ENCODE results near the gene TACC2.
A peak's percentile ranks its signal among the peaks of the same experiment; 100 is the strongest.

Gene TACC2

GRCh38 chr10:122232769-122233168 is 243.8 kb downstream of the TACC2 start:
- no peak for TF ChIP-seq CTCF (IDR thresholded peaks at IDR 0.05; ENCODE audit: insufficient read depth, low read length, missing control alignments)
- ChIA-PET CTCF (interaction anchor here (1.0 to 1.8 kb wide), 3 partner anchors 35 to 334 kb away, joined by 3 to 5 read pairs (median 3); no protein-coding TSS in a partner anchor), POLR2A (no interaction called here)
- DNase-seq (ENCODE audit: low read depth, low spot score), result peak; percentile 14
- H3K4me3 ChIP-seq (ENCODE audit: low read depth, low read length), result no peak overlapping the region

GRCh38 chr10:122233857-122234348 is 244.9 kb downstream of the TACC2 start:
- ChIA-PET CTCF (interaction anchor here (1.8 kb wide), 1 partner anchor 34 kb away, joined by 5 read pairs; no protein-coding TSS in a partner anchor), POLR2A (no interaction called here)
- no peak for TF ChIP-seq CTCF (IDR thresholded peaks at IDR 0.05; ENCODE audit: insufficient read depth, low read length, missing control alignments)
- no peak overlapping the region for H3K4me3 ChIP-seq (ENCODE audit: low read depth, low read length)
- DNase-seq (ENCODE audit: low read depth, low spot score), result no peak

GRCh38 chr10:122234416-122234815 is 245.5 kb downstream of the TACC2 start:
- DNase-seq (ENCODE audit: low read depth, low spot score), result no peak
- no peak for TF ChIP-seq CTCF (IDR thresholded peaks at IDR 0.05; ENCODE audit: insufficient read depth, low read length, missing control alignments)
- ChIA-PET POLR2A (no interaction called here), CTCF (interaction anchor here (1.8 kb wide), 1 partner anchor 33 kb away, joined by 5 read pairs; no protein-coding TSS in a partner anchor)
- H3K4me3 ChIP-seq (ENCODE audit: low read depth, low read length), result no peak overlapping the region

GRCh38 chr10:122236690-122237306 is 247.8 kb downstream of the TACC2 start:
- TF ChIP-seq CTCF (IDR thresholded peaks at IDR 0.05; ENCODE audit: insufficient read depth, low read length, missing control alignments), result no peak
- ChIA-PET CTCF (no interaction called here), POLR2A (no interaction called here)
- H3K4me3 ChIP-seq (ENCODE audit: low read depth, low read length), result no peak overlapping the region
- DNase-seq (ENCODE audit: low read depth, low spot score), result no peak

GRCh38 chr10:122237331-122237990 is 248.5 kb downstream of the TACC2 start:
- CTCF ChIA-PET, result no interaction called here
- no peak for DNase-seq (ENCODE audit: low read depth, low spot score)

More at GRCh38 chr10:122237331-122237990, 248.5 kb downstream of the TACC2 start:
- no peak for TF ChIP-seq CTCF (IDR thresholded peaks at IDR 0.05; ENCODE audit: insufficient read depth, low read length, missing control alignments)
- H3K4me3 ChIP-seq (ENCODE audit: low read depth, low read length), result no peak overlapping the region
- POLR2A ChIA-PET, result no interaction called here
